Dedifferentiated amniotic fluid mesenchymal stem cell (primary cell): ENCODE data around the gene CD93.

Source experiments
- DNase-seq: peaks from one replicate; pipeline ENCODE4 v3.0.0-alpha.2; 2016; ENCODE audit errors: extremely low spot score

The CD93 gene, protein sequence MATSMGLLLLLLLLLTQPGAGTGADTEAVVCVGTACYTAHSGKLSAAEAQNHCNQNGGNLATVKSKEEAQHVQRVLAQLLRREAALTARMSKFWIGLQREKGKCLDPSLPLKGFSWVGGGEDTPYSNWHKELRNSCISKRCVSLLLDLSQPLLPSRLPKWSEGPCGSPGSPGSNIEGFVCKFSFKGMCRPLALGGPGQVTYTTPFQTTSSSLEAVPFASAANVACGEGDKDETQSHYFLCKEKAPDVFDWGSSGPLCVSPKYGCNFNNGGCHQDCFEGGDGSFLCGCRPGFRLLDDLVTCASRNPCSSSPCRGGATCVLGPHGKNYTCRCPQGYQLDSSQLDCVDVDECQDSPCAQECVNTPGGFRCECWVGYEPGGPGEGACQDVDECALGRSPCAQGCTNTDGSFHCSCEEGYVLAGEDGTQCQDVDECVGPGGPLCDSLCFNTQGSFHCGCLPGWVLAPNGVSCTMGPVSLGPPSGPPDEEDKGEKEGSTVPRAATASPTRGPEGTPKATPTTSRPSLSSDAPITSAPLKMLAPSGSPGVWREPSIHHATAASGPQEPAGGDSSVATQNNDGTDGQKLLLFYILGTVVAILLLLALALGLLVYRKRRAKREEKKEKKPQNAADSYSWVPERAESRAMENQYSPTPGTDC

DNA sequence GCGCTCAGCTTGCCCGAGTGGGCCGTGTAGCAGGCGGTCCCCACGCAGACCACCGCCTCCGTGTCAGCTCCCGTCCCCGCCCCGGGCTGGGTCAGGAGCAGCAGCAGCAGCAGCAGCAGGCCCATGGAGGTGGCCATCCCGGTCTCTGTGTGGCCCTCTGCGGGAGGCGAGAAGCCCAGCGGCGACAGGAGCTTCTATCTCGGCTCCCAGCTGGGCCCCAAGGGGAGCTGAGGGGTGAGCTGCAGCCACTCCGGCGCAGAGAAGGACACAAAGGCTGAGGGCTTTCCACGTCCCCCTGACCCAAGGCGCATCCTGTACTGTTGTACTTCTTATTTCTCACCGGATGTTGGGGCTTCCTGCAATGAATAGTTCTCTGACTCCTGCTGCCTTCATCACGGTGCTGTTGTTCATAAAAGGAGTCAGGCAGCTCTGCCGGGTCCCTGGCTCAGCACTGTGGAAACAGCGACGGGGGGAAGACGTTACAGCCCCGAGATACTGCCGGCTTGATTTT, at the start of gene CD93:
TSS of gene CD93 (minus strand) at position 269 of the 511 bp plus-strand sequence. CDS start at position 137, 132 bp downstream.
- DNase-seq, result no peak

DNA sequence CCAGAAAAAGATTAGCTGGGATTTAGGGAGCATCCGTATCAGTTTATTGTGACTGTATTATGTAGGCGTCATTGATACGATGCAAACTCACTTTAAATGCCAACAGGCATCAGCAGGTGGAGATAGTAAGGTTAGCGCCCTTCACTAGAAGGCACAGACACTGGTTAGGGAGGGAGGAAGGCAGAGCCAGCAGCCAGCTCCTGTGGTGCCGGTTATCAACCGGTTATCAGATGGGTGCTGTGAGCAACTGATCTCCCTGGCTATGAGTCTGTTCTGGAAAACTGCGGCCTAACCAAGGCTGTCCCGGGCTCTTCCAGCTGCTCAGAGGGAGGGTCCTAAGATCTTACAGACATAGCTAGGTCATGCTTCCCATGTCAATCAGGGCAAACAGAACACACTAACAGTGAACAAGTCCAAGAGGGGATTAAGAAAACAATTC, 47.5 kb upstream of the CD93 start:
- DNase-seq, result no peak

GRCh38 chr20:23132930-23133559, 46.9 kb upstream of the CD93 start:
- DNase-seq, result no peak

GRCh38 chr20:23132293-23132929, 46.3 kb upstream of the CD93 start:
- no peak for DNase-seq

GRCh38 chr20:23131766-23132165, 45.6 kb upstream of the CD93 start:
- no peak for DNase-seq

- no peak for DNase-seq
Measured at GRCh38 chr20:23130622-23131140, 44.6 kb upstream of the CD93 start.

DNA sequence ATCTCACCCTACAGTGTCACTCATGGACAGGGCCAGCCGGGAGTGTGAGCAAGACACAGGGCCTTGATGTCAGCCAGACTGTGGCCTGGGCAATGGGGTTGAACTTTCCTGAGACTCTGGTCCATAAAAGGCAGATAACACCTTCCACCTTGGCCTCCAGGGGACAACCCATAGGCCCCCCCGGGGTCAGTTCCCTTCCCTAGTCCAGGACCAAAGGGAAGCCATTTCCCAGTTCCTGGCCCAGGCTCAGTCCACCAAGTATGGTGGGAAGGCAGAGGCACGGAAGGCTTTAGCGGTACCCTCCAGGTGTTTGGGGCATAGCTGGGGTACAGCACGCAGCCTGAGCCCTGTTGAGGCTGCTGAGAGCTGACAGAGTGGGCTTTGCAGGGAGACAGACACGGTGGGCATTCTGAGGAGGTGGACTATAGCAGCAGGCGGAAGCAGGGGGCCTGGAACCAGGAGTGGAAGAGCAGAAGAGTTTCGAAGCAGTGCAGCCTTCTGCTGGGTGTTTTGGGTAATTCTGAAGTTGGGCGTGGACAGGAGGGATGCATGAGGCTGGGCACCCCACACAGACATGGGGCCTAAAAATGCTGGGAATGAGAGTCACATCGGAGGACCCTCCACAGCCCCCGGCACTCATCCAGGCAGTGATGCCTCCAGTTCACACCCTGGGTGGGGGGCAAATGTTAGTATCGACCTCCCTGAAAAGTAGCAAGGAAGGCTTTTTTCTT, 43.9 kb upstream of the CD93 start:
- no peak for DNase-seq

DNA sequence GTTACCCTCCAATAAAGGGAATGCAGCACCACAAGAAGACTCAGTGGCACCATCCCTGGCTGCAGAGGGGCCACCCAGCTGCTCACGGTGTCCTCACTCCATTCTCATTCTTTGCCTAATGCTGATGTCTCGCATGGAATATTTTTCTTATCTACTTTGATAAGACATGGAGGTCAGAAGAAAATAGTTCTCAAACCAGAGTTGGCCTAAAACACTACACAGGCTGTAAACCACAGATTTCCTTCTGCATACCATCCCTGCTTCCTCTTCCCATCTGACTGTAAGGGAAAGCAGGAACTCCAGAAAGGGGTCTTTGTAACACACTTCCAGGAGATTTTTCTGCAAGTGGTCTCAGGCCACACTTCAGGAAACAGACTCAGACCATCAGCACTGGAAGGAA, 43.1 kb upstream of the CD93 start:
- DNase-seq, result no peak

DNA sequence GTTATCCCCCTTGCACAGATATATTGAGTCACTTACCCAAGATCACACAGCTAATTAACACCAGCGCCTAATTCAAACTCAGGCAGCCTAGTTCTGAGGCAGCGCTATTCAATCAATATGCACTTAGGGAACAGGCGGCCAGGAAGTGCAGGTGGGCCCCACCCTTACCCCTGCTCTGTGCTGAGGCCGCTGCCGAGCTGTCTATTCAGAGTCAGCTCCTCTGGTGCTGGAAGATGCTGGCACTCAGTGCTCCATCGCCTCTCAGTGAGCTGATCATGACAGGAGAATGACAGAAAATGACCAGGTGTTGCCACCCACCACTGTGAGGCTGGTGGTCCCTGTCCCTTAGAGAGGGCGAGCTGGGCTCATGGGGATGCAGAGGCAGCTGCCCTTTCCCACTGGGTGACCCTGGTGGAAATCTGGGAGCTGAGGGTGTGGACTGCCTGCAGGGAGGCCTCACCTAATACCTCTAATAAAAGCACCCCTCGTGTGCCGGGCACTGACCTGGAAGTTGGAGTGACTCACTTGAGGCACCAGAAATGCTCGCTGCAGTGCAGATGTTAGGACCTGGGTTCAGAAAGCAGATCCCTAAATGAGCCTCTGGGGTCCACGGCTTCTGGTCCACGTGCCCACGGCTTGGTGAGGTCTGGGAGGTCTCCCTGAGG, 42.5 kb upstream of the CD93 start:
- DNase-seq, result no peak

DNA sequence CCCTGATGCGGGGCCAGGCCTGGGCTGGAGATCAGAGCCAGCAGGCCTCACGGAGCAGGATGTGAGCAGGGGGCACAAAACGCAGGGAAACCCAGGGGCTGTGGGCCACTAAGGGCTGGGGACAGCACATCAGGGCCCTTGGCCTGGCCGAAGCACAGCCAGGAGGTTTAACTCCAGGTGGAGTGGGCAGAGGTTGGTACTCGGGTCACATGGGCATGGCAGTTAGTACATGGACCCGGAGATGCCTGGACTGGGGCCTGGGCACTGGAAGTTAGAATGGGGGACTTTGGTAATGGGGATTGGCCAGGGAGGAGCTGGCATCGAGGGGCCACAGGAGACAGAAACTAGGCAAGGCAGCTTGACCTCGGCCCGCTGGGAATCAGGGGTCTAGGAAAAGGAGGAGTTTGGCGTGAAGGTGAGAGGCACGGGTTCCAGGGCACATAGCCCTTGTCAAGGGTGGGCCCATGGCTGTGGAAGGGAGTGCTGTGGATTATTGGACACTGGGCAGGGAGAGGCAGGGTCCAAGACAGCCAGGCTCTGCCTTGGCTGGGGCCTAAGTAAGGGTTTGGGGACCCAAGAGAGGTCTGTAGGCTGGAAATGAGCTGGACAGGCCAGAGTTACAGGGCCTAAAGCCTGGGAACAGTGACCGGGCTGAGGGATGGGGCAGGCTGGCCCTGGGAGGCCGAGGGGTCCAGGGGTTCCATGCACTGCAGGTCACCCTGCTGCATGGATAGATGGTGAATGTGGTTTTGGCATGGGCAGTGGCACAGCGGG, 41.6 kb upstream of the CD93 start:
- DNase-seq, result no peak

DNA sequence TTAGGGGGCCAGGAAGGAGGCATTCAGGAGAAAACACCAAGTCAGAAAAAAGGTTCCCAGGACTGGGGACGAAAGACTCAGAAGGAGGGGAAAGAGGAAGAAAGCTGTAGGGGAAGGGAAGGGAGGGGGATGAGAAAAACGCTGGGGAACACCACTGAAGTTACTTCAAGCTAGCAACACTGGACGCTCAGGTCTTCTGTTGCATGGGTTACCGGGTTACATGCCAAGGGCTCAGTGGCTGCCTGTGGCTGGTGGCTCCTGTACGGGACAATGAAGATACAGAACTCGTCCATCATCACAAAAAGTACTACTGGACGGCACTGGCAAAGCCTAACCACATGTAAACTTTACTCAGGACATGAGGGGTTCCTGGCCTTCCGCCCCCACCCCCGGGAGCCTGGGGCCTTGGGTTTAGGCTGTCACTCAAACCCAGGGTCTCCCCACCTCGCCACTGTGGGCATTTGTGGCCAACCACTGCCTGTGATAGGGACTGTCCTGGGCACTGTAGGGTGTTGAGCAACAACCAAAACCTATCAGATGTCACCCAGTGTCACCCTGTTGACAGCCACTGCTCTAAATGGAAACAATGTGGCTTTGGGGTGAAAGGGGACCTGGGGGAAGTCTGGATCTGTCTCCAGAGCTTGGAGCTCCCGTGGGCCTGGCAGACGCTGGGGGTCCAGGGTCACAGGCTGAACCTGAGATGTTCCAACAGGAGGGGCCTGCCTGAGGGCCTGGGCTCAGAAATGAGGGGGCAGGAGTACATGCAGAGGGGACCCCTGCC, 40.3 kb upstream of the CD93 start:
- DNase-seq, result no peak

DNA sequence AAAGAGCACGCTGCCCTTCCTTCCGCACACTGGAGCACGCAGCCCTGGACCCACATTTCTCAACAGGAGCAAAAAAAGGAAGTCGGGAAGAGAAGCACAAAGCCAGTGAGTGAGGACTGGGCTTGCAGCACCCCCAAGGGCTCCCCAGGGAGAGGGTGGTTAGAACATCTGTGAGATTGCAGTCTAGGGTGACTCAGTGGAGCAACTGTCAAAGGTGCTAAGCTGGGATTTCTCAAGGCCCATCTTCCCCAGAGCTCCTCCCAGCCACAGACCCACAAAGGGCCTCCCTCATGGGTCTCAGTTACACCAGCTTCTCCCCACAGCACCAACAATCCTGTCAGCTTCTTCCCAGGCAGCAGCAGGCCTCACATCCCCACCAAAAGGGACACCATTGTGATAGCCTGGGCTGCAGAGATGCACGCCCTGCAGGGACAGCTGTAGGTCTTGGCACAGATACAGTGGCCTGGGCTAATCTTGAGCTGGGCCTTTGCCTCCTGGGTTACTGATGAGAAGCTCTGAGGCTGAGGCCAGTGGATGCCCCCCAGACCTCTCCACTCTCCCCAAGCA, 39.6 kb upstream of the CD93 start:
- DNase-seq, result no peak

- no peak for DNase-seq
Measured at GRCh38 chr20:23125159-23125558, 39.0 kb upstream of the CD93 start.

GRCh38 chr20:23123886-23124285, 37.8 kb upstream of the CD93 start:
- no peak for DNase-seq

DNA sequence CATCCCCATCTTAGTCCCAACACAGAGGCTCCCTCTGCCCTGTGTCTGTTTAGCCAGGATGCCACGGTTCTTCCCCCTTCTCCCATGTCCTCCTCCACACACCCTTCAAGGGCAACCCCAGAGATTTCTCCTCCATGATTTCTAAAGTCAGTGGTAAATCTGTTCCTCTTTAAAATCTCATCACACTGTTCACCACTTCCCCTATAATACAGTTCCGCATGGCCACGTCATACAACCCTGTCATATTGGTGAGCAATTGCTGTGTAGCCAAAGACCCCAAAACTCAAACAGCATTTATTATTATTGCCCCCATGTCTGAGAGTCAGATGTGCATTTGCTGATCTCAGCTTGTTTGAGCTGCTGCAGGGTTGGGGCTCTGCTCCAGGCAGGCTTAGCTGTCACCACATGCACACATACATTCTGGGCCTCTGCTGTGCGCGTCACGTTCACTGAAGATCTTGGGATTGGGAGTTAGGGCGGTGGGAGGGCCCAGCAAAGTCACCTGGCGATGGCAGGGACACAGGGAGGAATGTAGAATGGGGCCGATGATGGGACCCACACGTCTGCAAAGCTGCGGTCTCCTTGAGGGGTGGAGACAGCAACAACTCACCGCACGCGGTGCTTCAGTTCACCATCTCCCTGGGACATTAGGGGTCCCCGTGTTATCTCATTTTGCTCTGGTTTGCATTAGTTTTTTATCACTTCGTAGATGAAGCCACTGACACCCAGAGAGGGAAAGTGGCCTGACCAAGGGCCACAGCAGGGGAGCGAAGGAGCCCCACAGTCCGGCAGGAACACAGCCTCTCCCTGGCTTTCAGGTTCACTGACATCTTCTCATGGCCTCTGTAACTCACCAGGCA, 36.9 kb upstream of the CD93 start:
- no peak for DNase-seq

- no peak for DNase-seq
Measured at GRCh38 chr20:23122321-23122720, 36.2 kb upstream of the CD93 start.

DNA sequence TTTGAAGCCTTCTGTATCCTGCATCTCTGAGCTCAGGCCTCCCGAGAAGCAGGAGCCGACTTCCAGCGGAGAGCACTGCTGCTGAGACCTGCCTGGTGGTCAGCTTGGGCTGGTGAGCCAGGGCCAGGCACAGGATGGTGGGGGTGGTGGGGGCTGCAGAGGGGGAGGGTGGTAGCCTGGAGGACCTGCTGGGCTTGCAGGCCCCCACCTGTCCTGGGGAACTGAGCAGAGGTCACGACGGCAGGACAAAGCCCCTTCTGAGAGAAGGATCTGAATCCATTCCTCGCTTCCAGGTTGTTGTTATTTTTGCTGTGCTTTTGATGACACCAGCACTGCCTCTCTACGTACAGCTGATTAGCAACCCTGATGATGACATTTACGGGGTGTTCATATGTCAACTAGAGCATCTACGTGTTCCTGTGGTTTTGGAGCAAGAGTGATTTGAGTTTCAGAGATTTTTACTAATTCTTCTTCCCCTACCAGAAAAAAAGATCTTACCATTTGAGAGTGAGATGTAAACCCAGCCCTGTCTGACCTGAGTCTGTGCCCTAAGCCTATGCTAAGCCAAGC, 35.7 kb upstream of the CD93 start:
- no peak for DNase-seq
